ENCODE results near the gene CTNNA3. TPM values are rescaled to one million over a fixed set of nuclear protein-coding genes. Genes with fewer than 3 reads are reported as not detected.

CTNNA3 gene
- total RNA-seq, 1 donor from 2014 or later: 0.13 TPM

GRCh38 chr10:67331121-67331910, 364.7 kb downstream of the CTNNA3 start:
- DNase-seq (ENCODE audit: low read depth in 2 of 2): no peak

DNA sequence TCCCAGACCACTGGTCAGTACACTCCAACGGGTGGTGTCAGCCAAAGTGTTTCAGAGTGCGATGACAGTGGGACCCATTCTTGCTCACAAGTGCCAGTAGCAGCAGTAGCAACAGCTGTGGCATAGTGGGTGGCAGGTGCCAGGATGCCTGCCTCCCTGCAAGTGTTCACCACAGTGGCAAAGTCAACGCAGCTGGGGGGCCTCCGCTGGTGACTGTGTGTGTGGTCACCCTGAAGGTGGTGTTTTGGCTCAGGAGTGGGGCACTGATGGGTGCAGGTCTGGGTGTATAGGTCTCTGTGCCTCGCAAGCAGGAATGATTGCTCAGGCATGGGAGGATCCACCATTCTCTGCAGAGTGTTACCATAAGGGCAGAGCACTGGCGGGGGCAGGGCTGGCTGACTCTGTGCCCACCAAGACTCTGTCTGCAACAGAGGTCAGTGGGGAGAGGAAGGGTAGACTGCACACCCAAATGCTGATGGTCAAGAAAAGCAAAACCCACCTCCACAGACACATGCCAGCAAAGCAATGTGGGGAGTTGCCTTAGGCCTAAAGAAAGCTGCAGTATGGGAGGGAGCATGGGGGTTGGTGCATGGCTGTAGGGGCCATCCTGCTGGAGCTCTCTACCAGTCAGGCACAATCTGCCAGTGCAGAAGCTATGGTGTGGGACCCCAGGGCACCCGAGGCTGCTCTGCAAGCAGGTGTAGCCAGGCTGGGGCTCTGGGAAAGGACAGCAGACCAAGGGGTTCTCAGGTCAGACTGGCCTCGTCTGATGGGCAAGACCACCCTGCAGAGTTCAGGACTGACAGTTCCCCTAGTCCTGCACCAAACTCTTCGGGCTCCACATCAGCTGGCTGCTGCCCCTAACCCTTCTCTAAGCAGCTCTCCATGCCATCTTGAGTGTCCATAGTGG, 368.1 kb downstream of the CTNNA3 start:
- DNase-seq (ENCODE audit: low read depth in 2 of 2): no peak

GRCh38 chr10:67319976-67320375, 376.0 kb downstream of the CTNNA3 start:
- no peak for DNase-seq (ENCODE audit: low read depth in 2 of 2)

DNA sequence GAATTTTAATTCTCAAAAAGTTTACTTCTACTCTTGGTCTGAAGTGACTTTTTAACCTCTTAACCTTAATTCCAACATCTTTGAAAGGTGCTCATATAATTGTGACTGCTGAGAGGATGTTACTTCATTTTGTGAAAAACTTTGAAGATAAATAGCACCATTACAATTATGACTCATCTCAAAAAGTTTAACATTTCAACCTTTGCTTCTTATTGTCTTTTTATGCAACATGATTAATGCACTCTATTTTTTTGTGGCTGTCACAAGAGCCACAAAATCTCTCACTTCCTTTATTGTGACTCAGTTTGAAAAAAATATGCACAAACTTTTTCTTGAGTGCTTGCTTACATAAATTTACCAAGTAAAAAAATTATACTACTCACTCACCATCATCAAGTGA, 387.1 kb downstream of the CTNNA3 start:
- DNase-seq (ENCODE audit: low read depth in 2 of 2): no peak

- DNase-seq (ENCODE audit: low read depth in 2 of 2): peak in 1 of 2 donors; percentile 10
Measured at GRCh38 chr10:67306588-67307205, 389.3 kb downstream of the CTNNA3 start.

DNA sequence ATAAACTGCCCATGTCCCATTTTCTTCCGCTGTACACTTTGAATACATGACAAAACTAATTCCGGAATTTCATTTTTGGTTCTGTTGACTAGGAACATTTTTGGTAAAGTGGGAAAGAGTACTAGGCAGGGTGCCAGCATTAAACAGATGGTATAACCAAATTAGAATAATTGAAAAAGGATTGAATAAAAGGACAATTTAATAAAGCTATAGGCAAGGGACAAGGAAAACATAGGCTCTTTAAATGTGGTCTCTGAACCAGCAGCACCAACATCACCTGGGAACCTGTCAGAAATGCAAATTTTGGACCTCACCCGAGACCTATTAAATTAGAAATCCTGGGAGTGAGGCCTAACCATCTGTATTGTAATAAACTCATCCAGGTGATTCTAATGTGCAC, 393.3 kb downstream of the CTNNA3 start:
- no peak for DNase-seq (ENCODE audit: low read depth in 2 of 2)

DNA sequence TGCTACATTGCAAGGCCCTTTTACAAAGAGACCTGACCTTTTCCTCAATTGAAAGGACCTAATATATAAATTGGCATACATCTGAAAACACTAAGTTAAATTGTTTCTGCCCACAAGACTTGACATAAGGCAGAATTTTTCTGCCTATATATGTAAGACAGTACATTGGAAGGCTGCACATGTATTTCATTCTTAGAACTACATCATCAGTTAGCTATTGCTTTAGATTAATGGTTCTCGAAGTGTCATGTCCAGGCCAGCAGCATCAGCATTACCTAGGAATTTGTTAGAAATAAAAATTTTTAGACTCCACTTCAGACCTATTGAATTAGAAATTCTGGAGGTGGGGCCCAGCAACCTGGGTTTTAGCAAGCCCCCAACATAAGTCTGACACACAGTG, 396.2 kb downstream of the CTNNA3 start:
- DNase-seq (ENCODE audit: low read depth in 2 of 2): no peak

DNA sequence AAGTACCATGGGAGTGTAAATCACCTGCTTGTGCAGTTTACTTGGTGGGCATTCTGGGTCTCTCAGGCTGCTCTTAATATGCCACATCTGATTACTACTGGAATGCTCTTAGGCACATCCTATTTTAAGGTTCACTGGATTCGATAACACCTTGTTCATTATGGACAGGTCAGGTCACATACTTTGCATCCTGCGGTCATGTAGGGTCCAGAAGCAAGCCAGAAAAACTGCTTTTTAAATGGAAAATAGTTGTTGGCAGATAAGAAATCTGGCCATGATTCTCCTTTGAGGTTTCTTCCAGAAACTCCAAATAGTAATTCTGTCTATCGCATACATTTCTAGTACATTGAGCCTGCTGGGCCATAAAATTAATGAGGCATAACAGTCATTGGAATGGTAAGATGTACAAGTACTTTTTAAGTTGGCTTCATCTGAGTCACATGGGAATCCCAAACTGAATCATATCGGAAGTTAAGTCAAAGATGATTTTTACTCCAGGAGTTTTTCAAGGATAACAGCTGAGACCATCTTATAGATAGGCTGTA, 398.3 kb downstream of the CTNNA3 start:
- no peak for DNase-seq (ENCODE audit: low read depth in 2 of 2)

DNA sequence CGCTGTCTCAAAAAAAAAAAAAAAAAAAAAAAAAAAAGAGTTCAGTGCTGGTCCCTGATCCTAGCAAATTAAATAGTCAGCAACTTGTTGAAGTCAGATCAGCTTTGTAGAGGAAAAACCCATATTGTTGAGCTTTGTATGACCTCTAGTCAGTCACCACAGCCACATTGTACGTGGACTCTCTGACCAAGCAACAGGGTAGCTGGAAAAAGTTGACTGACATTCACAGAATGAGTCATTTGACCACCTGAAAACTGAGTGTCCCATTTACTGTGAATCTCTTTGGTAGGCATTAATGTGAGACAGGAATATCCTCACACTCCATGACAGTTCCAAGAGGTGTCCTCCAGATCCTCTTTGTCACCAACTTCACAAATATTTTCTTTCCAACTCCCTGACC, 399.1 kb downstream of the CTNNA3 start:
- DNase-seq (ENCODE audit: low read depth in 2 of 2): no peak

DNA sequence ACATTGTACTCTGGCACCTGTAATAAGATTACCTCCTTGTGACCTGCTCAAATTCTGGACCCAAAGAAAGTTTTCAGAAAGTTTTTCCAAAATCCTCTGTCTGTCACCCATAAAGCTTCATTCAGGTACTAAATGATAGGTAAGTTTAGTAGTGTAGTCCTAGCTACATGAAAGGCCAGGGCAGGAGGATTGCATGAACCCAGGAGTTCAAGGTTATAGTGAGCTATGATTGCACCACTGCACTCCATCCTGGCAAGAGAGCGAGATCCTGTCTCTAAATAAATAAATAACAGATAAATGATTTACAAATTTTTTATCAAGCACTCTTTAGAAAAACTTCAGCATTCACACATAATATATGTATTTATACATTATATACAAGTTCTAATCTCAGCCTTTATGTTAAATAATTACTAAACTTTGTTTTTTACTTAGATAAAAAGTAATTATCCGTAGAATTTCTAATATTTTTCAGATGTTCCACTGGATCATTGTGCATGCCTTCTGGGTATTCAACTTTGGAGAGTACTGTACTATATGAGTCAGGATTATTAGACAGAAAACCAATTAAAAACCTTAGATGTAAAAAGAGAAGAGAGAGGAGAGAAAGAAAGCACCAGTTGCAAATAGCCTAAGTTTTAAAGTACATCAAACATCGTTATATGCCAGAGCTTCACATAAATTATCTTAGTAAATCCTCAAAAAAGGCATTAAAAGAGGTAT, 407.1 kb downstream of the CTNNA3 start:
- DNase-seq (ENCODE audit: low read depth in 2 of 2): no peak

DNA sequence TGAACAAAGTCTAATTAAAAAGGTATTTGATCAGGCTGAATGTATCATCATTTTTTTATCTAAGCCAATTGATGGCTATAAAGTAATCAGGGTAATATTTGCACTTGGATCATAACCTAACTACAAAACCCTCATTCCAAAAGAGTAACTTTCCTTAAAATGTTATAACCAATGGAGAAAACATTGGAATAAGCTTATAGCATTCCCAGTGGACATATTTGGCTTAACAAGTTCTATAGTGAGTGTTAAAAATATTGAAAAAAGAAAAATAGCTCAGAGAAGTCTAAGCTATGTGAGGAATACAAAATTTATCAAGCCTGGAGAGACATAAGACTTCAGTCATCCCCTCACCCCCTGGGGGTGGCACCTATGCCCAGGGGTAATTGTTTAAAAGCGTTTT, 411.4 kb downstream of the CTNNA3 start:
- no peak for DNase-seq (ENCODE audit: low read depth in 2 of 2)

GRCh38 chr10:67282871-67283270, 413.1 kb downstream of the CTNNA3 start:
- no peak for DNase-seq (ENCODE audit: low read depth in 2 of 2)

DNA sequence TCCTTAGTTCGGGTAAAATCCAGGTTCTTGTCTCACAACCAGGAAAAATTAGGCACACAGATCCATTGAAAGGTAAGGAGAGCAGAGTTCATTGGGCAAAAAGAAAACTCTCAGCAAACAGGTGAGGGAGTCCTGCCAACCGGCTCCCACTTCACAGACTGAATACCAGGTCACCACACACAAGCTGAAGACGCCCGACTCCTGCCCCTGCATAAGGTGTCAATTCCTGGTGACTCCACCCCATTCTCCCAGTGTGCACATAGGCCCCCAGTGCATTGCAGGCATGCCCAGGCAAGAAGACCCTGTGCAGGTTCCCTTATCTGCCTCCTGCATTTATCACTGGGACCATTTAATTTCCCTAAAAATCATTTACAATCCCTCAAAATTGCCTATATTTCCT, 415.6 kb downstream of the CTNNA3 start:
- no peak for DNase-seq (ENCODE audit: low read depth in 2 of 2)

DNA sequence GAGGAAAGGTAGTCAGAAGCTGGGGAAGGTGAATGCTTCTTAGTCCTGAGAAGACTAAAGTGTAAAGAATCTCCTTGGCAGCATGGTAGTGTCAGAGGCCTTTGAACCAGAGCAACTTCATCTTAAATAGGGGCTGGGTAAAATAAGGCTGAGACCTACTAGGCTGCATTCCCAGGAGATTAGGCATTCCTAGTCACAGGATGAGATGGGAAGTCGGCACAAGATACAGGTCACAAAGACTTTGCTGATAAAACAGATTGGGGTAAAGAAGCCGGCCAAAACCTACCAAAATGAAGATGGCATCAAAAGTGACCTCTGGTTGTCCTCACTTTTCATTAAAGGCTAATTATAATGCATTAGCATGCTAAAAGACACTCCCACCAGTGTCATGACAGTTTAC, 418.6 kb downstream of the CTNNA3 start:
- DNase-seq (ENCODE audit: low read depth in 2 of 2): no peak

DNA sequence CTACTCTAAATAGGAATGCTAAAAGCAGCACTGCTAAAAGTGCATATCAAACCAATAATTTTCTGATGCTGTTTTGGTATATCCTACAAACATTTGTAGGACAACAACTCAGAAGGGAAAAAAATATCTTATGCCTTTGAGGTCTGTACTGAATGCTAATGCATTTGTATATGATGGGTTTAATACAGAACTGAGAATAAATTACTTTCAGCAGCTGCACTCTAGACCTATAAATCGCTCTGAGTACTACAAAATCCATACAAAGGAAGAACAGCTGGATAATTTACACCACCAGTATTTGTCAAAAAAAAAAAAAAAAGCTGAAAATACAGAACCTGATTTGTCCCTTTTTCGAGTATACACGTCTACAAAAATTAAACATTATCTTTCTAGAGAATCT, 426.2 kb downstream of the CTNNA3 start:
- DNase-seq (ENCODE audit: low read depth in 2 of 2): no peak

DNA sequence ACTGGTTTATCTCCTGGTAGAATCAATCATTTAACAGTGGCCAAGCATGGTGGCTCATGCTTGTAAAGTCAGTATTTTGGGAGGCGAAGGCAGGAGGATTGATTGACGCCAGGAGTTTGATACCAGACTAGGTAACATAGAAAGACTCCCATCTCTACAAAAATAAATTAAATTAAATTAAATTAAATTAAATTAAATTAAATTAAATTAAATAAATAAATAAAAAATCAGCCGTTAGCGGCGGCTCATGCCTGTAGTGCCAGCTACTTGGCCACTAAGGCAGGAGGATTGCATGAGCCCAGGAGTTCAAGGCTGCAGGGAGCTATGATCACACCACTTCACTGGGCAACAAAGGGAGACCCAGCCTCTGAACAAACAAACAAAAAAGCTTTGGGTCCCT, 427.8 kb downstream of the CTNNA3 start:
- DNase-seq (ENCODE audit: low read depth in 2 of 2): no peak

- no peak for DNase-seq (ENCODE audit: low read depth in 2 of 2)
Measured at GRCh38 chr10:67262675-67263074, 433.3 kb downstream of the CTNNA3 start.

- DNase-seq (ENCODE audit: low read depth in 2 of 2): no peak
Measured at GRCh38 chr10:67261300-67261797, 434.6 kb downstream of the CTNNA3 start.

- no peak for DNase-seq (ENCODE audit: low read depth in 2 of 2)
Measured at GRCh38 chr10:67259319-67259929, 436.6 kb downstream of the CTNNA3 start.

DNA sequence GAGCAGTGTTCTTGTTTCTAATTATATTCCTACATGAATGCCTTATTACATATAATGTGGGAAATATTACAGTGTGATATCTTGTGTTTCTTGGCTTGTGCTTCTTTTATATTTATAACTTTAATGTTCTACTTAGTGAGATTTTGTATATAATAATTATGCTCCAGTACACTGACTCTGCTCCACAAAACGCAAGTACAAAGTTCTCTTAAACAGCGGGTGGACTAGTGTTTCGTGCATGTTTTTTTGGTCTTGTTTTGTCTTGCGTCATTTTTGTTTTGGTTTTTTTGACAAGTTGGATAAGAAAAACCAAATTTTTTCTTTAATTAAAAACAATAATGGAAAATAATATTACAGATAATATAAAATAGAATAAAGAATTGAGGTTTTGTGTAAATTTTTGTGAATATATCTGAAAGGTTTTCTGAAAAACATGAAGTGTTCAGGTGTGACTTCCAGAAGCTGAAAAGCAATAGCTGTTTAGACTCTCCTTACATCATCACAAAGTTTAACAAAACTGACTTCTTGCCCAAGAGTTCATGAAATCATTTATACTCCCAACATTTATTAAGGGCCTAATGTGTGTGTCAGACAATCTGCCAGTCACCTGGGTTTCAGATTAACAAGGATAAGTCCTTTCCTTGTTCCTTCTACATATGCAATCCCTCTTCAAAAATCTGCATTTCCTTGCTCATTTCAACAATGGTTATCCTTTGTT, 438.4 kb downstream of the CTNNA3 start:
- DNase-seq (ENCODE audit: low read depth in 2 of 2): no peak

Measured in dermis microvascular lymphatic vessel endothelial cell (primary cell).